HEK293 (cell line): Measurements from ENCODE around the gene PIP5KL1.

Experiments
- CTCF ChIA-PET: fragments of 350-600 bp; formaldehyde crosslinking; extraction: SDS; loops from one replicate; lab custom pipeline; 2021; ENCODE audit warnings: antibody characterized with exemption; lab: Yijun Ruan, JAX
- POLR2A ChIA-PET: fragments of 300-600 bp; formaldehyde crosslinking; extraction: SDS; loops from one replicate; lab custom pipeline; 2020; ENCODE audit warnings: antibody characterized with exemption, inconsistent platforms; lab: Yijun Ruan, JAX
- H3K27ac ChIP-seq: fragments of 200-500 bp; sonication (Bioruptor generic); 2 replicates; pipeline ENCODE4 v1.5.1; 2014; ENCODE audit warnings: low read depth, low read length, control low read depth, inconsistent platforms; ENCODE audit errors: extremely low read depth
- H3K36me3 ChIP-seq, 2 experiments: fragments of 200-500 bp in 1 of 2; sonication (Bioruptor generic) in 1 of 2; 1 replicate in 1 of 2; 2 replicates in 1 of 2; pipeline ENCODE4 v1.5.1; 2014 to 2017; ENCODE audit warnings: inconsistent platforms in 2 of 2, low read length in 2 of 2; ENCODE audit not compliant: control insufficient read depth in 2 of 2, insufficient read depth in 1 of 2
- H3K4me1 ChIP-seq: fragments of 200-500 bp; sonication (Bioruptor generic); 2 replicates; pipeline ENCODE4 v1.5.1; 2014; ENCODE audit warnings: mild to moderate bottlenecking, low read length, inconsistent platforms; ENCODE audit not compliant: control insufficient read depth, insufficient read depth
- H3K4me3 ChIP-seq: 2 replicates; pipeline ENCODE4 v1.5.1; 2011; ENCODE audit warnings: low read depth, mild to moderate bottlenecking, control low read depth, low read length, moderate library complexity
- H3K9me3 ChIP-seq: fragments of 200-500 bp; sonication (Bioruptor generic); 2 replicates; pipeline ENCODE4 v1.5.1; 2014; ENCODE audit warnings: low read depth, low read length, inconsistent platforms; ENCODE audit not compliant: control insufficient read depth, insufficient read depth
- KLF8 ChIP-seq: fragments of 450-650 bp; formaldehyde crosslinking; IDR thresholded peaks from 2 replicates; pipeline ENCODE4 v1.5.1; 2016; ENCODE audit warnings: missing biosample characterization, missing genetic modification characterization
- SCRT2 ChIP-seq: fragments of 450-650 bp; formaldehyde crosslinking; IDR thresholded peaks from 2 replicates; pipeline ENCODE4 v1.5.1; 2016; ENCODE audit warnings: missing biosample characterization, missing genetic modification characterization
- ZBTB1 ChIP-seq: fragments of 450-650 bp; formaldehyde crosslinking; IDR thresholded peaks from 2 replicates; pipeline ENCODE4 v1.5.1; 2016; ENCODE audit warnings: missing biosample characterization, missing genetic modification characterization
- ZBTB7A ChIP-seq: fragments of 450-650 bp; formaldehyde crosslinking; IDR thresholded peaks from 2 replicates; pipeline ENCODE4 v1.5.1; 2016; ENCODE audit warnings: low read depth, missing biosample characterization, missing genetic modification characterization
- ZFP3 ChIP-seq: fragments of 450-650 bp; formaldehyde crosslinking; IDR thresholded peaks from 2 replicates; pipeline ENCODE4 v1.5.1; 2016; ENCODE audit warnings: low read depth, missing biosample characterization, missing genetic modification characterization
- ZFP69B ChIP-seq: fragments of 450-650 bp; formaldehyde crosslinking; IDR thresholded peaks from 2 replicates; pipeline ENCODE4 v1.5.1; 2016; ENCODE audit warnings: missing biosample characterization, missing genetic modification characterization
- ZNF2 ChIP-seq: fragments of 450-650 bp; formaldehyde crosslinking; IDR thresholded peaks from 2 replicates; pipeline ENCODE4 v1.5.1; 2016; ENCODE audit warnings: missing biosample characterization, missing genetic modification characterization
- ZNF292 ChIP-seq: fragments of 450-650 bp; formaldehyde crosslinking; IDR thresholded peaks from 2 replicates; pipeline ENCODE4 v1.5.1; 2016; ENCODE audit warnings: low read depth, missing biosample characterization, missing genetic modification characterization, borderline replicate concordance
- ZNF544 ChIP-seq: fragments of 450-650 bp; formaldehyde crosslinking; IDR thresholded peaks from 2 replicates; pipeline ENCODE4 v1.5.0; 2017; ENCODE audit warnings: missing biosample characterization, missing genetic modification characterization
- ZNF596 ChIP-seq: fragments of 450-650 bp; IDR thresholded peaks from 2 replicates; pipeline ENCODE4 v1.5.0; 2018; ENCODE audit warnings: missing biosample characterization, mild to moderate bottlenecking, missing genetic modification characterization, moderate library complexity
- ZNF600 ChIP-seq: fragments of 450-650 bp; formaldehyde crosslinking; IDR thresholded peaks from 2 replicates; pipeline ENCODE4 v1.5.1; 2016; ENCODE audit warnings: missing biosample characterization, missing genetic modification characterization
- ZNF670 ChIP-seq: fragments of 450-650 bp; formaldehyde crosslinking; IDR thresholded peaks from 2 replicates; pipeline ENCODE4 v1.5.1; 2016; ENCODE audit warnings: missing biosample characterization, missing genetic modification characterization, low read depth
- ZNF830 ChIP-seq: fragments of 450-650 bp; IDR thresholded peaks from 2 replicates; pipeline ENCODE4 v1.5.0; 2018; ENCODE audit warnings: missing biosample characterization, missing genetic modification characterization, low read depth, mild to moderate bottlenecking, moderate library complexity
- TF ChIP-seq, protein P1 (sequence below): fragments of 450-650 bp; formaldehyde crosslinking; IDR thresholded peaks from 2 replicates; pipeline ENCODE4 v1.5.1; 2016; ENCODE audit warnings: missing biosample characterization, missing genetic modification characterization
- TF ChIP-seq, protein P2 (sequence below): fragments of 450-650 bp; formaldehyde crosslinking; IDR thresholded peaks from 2 replicates; pipeline ENCODE4 v1.5.1; 2017; ENCODE audit warnings: missing biosample characterization, missing genetic modification characterization
- TF ChIP-seq, protein P3 (sequence below): fragments of 450-650 bp; formaldehyde crosslinking; IDR thresholded peaks from 2 replicates; pipeline ENCODE4 v1.5.1; 2016; ENCODE audit warnings: missing biosample characterization, missing genetic modification characterization, borderline replicate concordance
- TF ChIP-seq, protein P4 (sequence below): fragments of 450-650 bp; formaldehyde crosslinking; IDR thresholded peaks from 2 replicates; pipeline ENCODE4 v1.5.1; 2016; ENCODE audit warnings: missing biosample characterization, missing genetic modification characterization

The PIP5KL1 gene

DNA sequence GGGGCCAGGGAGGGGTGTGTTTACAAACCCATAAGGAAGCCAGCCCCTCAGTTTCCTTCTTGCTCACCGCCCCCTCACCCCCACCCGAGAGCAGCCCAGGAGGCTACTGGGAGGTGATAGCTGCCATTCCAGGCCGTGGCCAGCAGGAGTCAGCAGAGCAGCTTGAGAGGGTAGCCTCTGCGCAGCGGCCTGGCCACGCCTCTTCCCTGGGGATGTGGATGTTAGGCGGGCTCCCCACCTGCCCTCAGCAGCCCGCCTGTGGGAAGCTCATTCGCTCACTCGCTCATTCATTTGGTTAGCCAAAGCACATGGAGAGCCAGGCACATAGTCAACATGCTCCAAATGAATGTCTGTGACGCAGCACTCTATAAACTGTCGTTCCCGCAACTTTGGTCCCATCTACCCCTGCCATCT is 13.2 kb upstream of the PIP5KL1 start (continued):
- TF ChIP-seq, protein P1, sequence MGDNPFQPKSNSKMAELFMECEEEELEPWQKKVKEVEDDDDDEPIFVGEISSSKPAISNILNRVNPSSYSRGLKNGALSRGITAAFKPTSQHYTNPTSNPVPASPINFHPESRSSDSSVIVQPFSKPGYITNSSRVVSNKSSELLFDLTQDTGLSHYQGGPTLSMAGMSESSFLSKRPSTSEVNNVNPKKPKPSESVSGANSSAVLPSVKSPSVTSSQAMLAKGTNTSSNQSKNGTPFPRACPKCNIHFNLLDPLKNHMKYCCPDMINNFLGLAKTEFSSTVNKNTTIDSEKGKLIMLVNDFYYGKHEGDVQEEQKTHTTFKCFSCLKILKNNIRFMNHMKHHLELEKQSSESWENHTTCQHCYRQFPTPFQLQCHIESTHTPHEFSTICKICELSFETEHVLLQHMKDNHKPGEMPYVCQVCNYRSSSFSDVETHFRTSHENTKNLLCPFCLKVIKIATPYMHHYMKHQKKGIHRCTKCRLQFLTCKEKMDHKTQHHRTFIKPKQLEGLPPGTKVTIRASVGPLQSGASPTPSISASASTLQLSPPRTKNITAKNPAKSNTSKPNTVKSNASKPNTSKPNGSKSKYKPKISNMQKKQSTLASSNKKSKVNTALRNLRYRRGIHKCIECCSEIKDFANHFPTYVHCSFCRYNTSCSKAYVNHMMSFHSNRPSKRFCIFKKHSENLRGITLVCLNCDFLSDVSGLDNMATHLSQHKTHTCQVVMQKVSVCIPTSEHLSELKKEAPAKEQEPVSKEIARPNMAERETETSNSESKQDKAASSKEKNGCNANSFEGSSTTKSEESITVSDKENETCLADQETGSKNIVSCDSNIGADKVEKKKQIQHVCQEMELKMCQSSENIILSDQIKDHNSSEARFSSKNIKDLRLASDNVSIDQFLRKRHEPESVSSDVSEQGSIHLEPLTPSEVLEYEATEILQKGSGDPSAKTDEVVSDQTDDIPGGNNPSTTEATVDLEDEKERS (tag by site-specific recombination), result no peak
- TF ChIP-seq ZNF596 (tag by site-specific recombination) (no peak), ZNF830 (tag by site-specific recombination) (no peak), ZFP3 (no peak), SCRT2 (no peak), ZNF292 (tag by site-specific recombination) (no peak)

DNA sequence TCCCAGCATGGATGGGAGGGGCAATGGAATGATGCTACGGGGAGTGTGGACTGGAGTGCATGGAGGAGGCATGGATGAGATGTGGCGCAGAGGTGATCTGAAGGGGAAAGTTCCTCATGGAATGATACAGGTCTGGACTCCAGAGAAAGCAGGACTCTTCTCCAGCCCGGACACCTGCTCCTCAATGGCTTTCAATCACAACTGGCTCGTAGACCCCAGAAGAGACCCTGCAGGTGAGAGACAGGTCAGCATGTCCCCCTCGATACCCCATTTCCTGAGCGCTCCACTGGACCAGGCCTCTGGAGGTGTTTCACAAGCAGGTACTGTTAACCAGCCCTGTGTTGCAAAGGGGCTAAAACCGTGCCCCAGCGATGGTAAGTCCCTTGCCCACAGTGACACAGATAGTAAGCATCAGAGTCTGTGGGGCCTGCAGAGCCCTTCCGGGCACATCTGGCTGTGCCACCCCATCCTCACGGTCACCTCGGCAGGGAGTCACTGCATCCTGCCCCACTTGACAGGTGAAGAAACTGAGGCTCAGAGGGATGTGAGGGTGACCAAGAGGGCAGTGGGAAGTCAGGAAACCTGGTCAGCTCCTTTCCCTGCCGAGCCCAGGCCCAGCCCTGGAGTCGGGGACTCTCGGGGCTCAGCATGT is 12.6 kb upstream of the PIP5KL1 start:
- POLR2A ChIA-PET, result interaction anchor here (0.5 to 2.8 kb wide), 8 partner anchors 9 to 185 kb away, joined by 3 to 12 read pairs (median 4); partner anchors contain the start of gene EEIG1

More for the DNA sequence above, 12.6 kb upstream of the PIP5KL1 start:
- H3K4me3 ChIP-seq, result no peak overlapping the region
- H3K36me3 ChIP-seq, result peaks cover 0 to 35% of the 10 kb centered on the region in 2 experiments; a peak in 1 of 3 replicates
- CTCF ChIA-PET, result interaction anchor here (0.6 to 8.1 kb wide), 55 partner anchors 9 to 1527 kb away, joined by 3 to 165 read pairs (median 5); partner anchors contain the start of genes EEIG1, NAIF1, PIP5KL1 and TOR2A
- TF ChIP-seq ZNF670 (tag by site-specific recombination) (no peak), ZBTB1 (tag by site-specific recombination) (no peak), ZNF544 (tag by site-specific recombination) (no peak), KLF8 (0 out of 2 replicates have a peak, but pooled peaks have one; percentile 38), ZNF2 (peak; percentile 2; the same call in 1 of the 2 replicates), ZFP69B (tag by site-specific recombination) (peak; percentile 33; the same call in 1 of the 2 replicates), ZBTB7A (tag by site-specific recombination) (peak; percentile 75), ZNF600 (tag by site-specific recombination) (no peak)
- TF ChIP-seq, protein P2, sequence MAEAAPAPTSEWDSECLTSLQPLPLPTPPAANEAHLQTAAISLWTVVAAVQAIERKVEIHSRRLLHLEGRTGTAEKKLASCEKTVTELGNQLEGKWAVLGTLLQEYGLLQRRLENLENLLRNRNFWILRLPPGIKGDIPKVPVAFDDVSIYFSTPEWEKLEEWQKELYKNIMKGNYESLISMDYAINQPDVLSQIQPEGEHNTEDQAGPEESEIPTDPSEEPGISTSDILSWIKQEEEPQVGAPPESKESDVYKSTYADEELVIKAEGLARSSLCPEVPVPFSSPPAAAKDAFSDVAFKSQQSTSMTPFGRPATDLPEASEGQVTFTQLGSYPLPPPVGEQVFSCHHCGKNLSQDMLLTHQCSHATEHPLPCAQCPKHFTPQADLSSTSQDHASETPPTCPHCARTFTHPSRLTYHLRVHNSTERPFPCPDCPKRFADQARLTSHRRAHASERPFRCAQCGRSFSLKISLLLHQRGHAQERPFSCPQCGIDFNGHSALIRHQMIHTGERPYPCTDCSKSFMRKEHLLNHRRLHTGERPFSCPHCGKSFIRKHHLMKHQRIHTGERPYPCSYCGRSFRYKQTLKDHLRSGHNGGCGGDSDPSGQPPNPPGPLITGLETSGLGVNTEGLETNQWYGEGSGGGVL (tag by site-specific recombination), result no peak
- TF ChIP-seq, protein P3, sequence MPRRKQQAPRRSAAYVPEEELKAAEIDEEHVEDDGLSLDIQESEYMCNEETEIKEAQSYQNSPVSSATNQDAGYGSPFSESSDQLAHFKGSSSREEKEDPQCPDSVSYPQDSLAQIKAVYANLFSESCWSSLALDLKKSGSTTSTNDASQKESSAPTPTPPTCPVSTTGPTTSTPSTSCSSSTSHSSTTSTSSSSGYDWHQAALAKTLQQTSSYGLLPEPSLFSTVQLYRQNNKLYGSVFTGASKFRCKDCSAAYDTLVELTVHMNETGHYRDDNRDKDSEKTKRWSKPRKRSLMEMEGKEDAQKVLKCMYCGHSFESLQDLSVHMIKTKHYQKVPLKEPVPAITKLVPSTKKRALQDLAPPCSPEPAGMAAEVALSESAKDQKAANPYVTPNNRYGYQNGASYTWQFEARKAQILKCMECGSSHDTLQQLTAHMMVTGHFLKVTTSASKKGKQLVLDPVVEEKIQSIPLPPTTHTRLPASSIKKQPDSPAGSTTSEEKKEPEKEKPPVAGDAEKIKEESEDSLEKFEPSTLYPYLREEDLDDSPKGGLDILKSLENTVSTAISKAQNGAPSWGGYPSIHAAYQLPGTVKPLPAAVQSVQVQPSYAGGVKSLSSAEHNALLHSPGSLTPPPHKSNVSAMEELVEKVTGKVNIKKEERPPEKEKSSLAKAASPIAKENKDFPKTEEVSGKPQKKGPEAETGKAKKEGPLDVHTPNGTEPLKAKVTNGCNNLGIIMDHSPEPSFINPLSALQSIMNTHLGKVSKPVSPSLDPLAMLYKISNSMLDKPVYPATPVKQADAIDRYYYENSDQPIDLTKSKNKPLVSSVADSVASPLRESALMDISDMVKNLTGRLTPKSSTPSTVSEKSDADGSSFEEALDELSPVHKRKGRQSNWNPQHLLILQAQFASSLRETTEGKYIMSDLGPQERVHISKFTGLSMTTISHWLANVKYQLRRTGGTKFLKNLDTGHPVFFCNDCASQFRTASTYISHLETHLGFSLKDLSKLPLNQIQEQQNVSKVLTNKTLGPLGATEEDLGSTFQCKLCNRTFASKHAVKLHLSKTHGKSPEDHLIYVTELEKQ (tag by site-specific recombination), result no peak
- TF ChIP-seq, protein P4, sequence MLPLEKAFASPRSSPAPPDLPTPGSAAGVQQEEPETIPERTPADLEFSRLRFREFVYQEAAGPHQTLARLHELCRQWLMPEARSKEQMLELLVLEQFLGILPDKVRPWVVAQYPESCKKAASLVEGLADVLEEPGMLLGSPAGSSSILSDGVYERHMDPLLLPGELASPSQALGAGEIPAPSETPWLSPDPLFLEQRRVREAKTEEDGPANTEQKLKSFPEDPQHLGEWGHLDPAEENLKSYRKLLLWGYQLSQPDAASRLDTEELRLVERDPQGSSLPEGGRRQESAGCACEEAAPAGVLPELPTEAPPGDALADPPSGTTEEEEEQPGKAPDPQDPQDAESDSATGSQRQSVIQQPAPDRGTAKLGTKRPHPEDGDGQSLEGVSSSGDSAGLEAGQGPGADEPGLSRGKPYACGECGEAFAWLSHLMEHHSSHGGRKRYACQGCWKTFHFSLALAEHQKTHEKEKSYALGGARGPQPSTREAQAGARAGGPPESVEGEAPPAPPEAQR (tag by site-specific recombination), result no peak
- no peaks in the 10 kb centered on the region for H3K9me3 ChIP-seq
- peaks cover 3% of the 10 kb centered on the region; the same call in 1 of the 2 replicates for H3K4me1 ChIP-seq
- no peak overlapping the region for H3K27ac ChIP-seq
